Aortic smooth muscle cell (primary cell): ENCODE data around the gene PACRG. TPM values are rescaled to one million over a fixed set of nuclear protein-coding genes. Genes with fewer than 3 reads are reported as not detected.

ENCODE experiments used
- total RNA-seq: library from RNA; depleted of rRNA; stranded (reverse); fragments of >200 nt; gene quantifications from 2 replicates; pipeline ENCODE4 v1.2.3, GENCODE V29; 2014

Gene PACRG
- 0.12 TPM in 1 of 2 replicates, not detected in the other for total RNA-seq

DNA sequence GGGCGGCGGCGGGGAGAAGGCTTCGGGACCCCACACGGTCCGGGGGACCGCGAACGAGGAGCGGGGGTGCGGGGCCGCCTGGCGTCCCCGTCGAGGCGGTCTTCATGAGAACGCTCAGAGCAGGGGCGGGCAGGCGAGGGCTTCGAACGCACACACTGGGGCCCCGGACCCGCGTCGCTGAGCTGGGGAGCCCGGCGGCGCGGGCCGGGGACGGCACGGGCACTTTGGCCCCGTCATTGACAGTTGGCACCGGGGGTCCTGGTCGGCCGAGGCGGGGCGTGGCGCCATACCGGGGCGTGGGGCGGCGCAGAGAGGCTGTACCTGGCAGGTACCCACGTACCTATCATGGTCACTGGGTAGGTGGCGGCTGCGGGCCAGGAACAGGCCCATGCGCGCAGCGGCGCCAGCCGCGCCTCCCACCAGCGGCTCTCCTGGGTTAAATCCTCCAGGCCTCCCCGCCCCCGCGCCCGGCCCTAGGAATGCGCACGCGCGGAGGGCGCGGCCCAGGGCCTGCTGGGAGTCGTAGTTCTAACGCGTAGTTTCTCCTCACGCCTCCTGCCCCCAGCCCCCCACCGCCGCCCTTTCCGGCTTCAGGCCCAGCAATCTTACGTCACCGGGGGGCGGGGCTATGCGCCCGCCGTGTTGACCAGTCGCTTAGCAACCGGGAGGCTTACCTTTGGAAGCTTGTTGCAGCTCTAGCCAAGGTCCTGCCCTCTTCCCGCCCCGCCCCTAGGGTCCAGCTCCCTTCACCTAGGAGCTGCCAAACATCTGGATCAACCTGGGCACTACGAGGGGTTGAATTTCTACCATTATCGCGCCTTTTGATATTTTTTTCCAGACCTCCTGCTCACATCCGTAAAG is at the start of gene PACRG, which contains the start of gene PRKN:
Gene PACRG (plus strand): TSS at position 653 of the 861 bp plus-strand sequence.
Gene PRKN (minus strand): TSS at position 445 of the 861 bp plus-strand sequence.

Other genes with a start within 250 kb of the PACRG start
- 3.2 and 4.2 TPM in 2 replicates for gene PRKN, start 208 bp upstream of the PACRG start, total RNA-seq